Ascending aorta (tissue), 2 donors: ENCODE measurements around the gene MARK2. TPM values are rescaled to one million over a fixed set of nuclear protein-coding genes. Genes with fewer than 3 reads are reported as not detected.

Experiments
- DNase-seq, 2 donors: peaks; one replicate each; pipeline ENCODE4 v3.0.0-alpha.2; 2019; ENCODE audit warnings: low spot score in 2 of 2
- H3K27ac ChIP-seq, 2 donors: fragments of 200-600 bp; sonication (generic); one replicate each; pipeline ENCODE4 v1.5.1; 2016 to 2017; ENCODE audit warnings: mild to moderate bottlenecking in 1 of 2
- H3K27me3 ChIP-seq: fragments of 200-600 bp; sonication (generic); one replicate; pipeline ENCODE4 v1.5.1; 2017
- H3K36me3 ChIP-seq, 2 donors: fragments of 200-600 bp; sonication (generic); one replicate each; pipeline ENCODE4 v1.5.1; 2016
- H3K4me1 ChIP-seq, 2 donors: fragments of 200-600 bp; sonication (generic); one replicate each; pipeline ENCODE4 v1.5.1; 2016 to 2017; ENCODE audit warnings: mild to moderate bottlenecking in 1 of 2
- H3K4me3 ChIP-seq, 2 donors: fragments of 200-600 bp; sonication (generic); one replicate each; pipeline ENCODE4 v1.5.1; 2016 to 2017; ENCODE audit warnings: mild to moderate bottlenecking in 1 of 2
- H3K9me3 ChIP-seq, 2 donors: fragments of 200-600 bp; sonication (generic); one replicate each; pipeline ENCODE4 v1.5.1; 2016
- intact Hi-C: fragments of 100-400 bp; cut with DNase I; formaldehyde crosslinking; loops from one replicate; pipeline ENCODE4 v1.15.1; 2023
- total RNA-seq: library from RNA; depleted of rRNA; stranded (reverse); fragments of >200 nt; gene quantifications from one replicate; pipeline ENCODE4 v1.1.0, GENCODE V29; 2016
- TF ChIP-seq, protein P1 (sequence below), 3 experiments: fragments of 200-600 bp in 2 of 3; fragments of 450-650 bp in 1 of 3; sonication (generic) in 2 of 3; IDR thresholded peaks; one replicate each; pipeline ENCODE4 v1.5.1; 2016 to 2019; ENCODE audit warnings: antibody characterized with exemption in 3 of 3, mild to moderate bottlenecking in 1 of 3, moderate library complexity in 1 of 3

Gene MARK2
- total RNA-seq, 1 donor from 2014 or later: 45.7 TPM

DNA sequence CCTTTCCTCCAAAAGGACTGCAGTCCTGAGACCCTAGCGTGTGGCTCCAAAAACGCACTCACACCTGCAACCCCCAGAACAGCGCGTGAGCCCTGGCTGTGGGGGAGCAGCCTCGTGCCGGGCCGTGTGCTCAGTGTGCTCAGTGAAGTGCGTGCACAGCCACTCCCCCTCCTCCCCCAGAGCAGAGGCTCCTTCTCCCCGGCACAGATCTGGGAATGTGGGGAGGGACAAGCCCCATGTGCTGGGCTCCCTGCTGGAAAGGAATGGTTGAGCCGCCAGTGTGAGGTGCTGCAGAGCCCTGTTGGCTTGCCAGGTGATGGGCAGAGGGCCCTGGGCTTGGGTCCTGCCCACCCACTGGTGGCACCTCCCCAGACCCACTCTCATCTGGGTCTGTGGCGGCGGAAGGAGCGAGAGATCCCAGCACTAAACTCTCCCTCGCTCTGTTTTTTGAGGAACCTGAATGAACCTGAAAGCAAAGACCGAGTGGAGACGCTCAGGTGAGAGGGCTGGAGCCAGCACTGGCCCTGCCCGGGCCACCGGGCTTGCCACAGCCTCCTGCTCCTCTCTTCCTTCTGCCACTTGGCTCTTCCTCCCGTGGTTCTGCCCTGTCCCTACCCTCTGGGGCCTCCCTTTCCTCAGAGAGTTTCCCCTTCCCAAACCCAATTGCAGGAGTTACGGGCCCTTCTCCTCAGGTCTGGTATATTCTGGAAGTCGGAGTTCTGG is 69.1 kb downstream of the MARK2 start:
- peaks cover 50 to 55% of the 10 kb centered on the region in 2 donors for H3K36me3 ChIP-seq
- no peak overlapping the region for H3K4me3 ChIP-seq
- no peaks in the 10 kb centered on the region for H3K9me3 ChIP-seq
- intact Hi-C loops: no loop called here
- TF ChIP-seq, protein P1, sequence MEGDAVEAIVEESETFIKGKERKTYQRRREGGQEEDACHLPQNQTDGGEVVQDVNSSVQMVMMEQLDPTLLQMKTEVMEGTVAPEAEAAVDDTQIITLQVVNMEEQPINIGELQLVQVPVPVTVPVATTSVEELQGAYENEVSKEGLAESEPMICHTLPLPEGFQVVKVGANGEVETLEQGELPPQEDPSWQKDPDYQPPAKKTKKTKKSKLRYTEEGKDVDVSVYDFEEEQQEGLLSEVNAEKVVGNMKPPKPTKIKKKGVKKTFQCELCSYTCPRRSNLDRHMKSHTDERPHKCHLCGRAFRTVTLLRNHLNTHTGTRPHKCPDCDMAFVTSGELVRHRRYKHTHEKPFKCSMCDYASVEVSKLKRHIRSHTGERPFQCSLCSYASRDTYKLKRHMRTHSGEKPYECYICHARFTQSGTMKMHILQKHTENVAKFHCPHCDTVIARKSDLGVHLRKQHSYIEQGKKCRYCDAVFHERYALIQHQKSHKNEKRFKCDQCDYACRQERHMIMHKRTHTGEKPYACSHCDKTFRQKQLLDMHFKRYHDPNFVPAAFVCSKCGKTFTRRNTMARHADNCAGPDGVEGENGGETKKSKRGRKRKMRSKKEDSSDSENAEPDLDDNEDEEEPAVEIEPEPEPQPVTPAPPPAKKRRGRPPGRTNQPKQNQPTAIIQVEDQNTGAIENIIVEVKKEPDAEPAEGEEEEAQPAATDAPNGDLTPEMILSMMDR (IDR thresholded peaks at IDR 0.05): no peak
- H3K4me1 ChIP-seq: peaks cover 4 to 22% of the 10 kb centered on the region in 2 donors
- no peak for DNase-seq
- peak overlapping the region; percentile 5 to 6 for H3K27ac ChIP-seq
- H3K27me3 ChIP-seq: no peaks in the 10 kb centered on the region

GRCh38 chr11:63908631-63909401 is 69.9 kb downstream of the MARK2 start:
- TF ChIP-seq, protein P1 (IDR thresholded peaks at IDR 0.05): no peak

DNA sequence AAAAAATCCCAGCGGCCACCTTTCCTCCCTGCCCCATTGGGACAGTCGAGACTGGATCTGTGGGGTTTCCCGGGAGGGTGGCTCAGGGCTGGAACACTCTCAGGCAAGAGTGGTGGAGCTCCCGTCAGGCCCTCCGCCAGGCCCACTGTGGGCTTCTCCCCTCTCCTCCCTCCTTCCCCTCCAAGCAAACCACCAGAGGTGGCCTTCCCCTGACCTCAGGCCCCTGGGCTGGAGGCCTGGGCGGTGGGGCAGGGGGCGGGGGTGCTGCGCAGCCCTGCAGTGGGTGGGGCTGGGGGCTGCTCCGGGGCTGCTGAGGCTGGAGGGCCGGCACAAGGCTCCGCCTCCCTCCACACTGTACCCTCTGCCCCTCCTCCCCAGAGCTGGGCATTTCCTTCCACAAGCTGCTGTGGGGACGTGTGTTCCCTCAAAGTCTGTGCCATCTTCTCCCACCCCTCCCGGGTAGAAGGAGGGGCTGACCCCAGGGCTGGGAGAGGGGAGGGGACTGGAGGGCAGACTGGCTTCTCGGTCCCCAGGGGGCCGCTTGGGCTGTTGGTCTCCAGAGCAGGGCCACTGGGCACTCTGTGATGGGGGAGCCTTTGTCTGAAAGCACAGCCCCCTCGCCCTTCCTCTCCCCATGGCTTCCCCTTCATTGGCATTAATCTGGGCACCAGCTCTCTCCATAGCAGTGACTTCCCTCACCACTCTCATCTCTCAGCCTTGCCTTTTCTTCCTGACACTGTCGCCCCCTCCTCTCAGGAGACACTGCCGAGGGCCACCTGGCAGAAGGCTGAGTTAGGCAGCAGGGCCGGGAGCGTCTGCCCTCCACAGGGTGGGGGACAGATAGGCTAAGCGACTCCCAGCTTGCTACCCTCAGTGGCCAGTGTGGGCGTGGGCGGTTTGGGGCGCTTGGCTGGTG is 70.9 kb downstream of the MARK2 start:
- H3K9me3 ChIP-seq: no peaks in the 10 kb centered on the region
- H3K4me1 ChIP-seq: peaks cover 4 to 22% of the 10 kb centered on the region in 2 donors
- no peaks in the 10 kb centered on the region for H3K27me3 ChIP-seq
- intact Hi-C loops: no loop called here
- peak overlapping the region; percentile 58 to 65 for H3K27ac ChIP-seq
- peaks cover 31 to 36% of the 10 kb centered on the region in 2 donors for H3K36me3 ChIP-seq
- no peak for DNase-seq
- TF ChIP-seq, protein P1 (IDR thresholded peaks at IDR 0.05): no peak
- H3K4me3 ChIP-seq: no peak overlapping the region

More at GRCh38 chr11:63908631-63909401, 69.9 kb downstream of the MARK2 start:
- H3K4me1 ChIP-seq: peaks cover 4 to 22% of the 10 kb centered on the region in 2 donors
- no peak overlapping the region for H3K4me3 ChIP-seq
- no peaks in the 10 kb centered on the region for H3K9me3 ChIP-seq
- H3K36me3 ChIP-seq: peaks cover 42 to 47% of the 10 kb centered on the region in 2 donors
- DNase-seq: no peak
- peak overlapping the region; percentile 54 to 58 for H3K27ac ChIP-seq
- H3K27me3 ChIP-seq: no peaks in the 10 kb centered on the region
- intact Hi-C loops: no loop called here

- Histone ChIP-seq H3K4me1 (peaks cover 4 to 24% of the 10 kb centered on the region in 2 donors), H3K27ac (peak overlapping the region; percentile 58 to 65)
These were observed 71.8 kb downstream of the MARK2 start for GRCh38 chr11:63910675-63911074.

GRCh38 chr11:63911440-63911839 is 72.5 kb downstream of the MARK2 start:
- no peak overlapping the region for H3K4me3 ChIP-seq
- TF ChIP-seq, protein P1 (IDR thresholded peaks at IDR 0.05): no peak
- no peaks in the 10 kb centered on the region for H3K27me3 ChIP-seq
- H3K9me3 ChIP-seq: no peaks in the 10 kb centered on the region
- DNase-seq: no peak
- peaks cover 4 to 30% of the 10 kb centered on the region in 2 donors for H3K4me1 ChIP-seq
- peak overlapping the region; percentile 58 to 65 for H3K27ac ChIP-seq
- H3K36me3 ChIP-seq: peaks cover 22 to 23% of the 10 kb centered on the region in 2 donors
- intact Hi-C loops: no loop called here

More at GRCh38 chr11:63910675-63911074, 71.8 kb downstream of the MARK2 start:
- DNase-seq: no peak
- H3K9me3 ChIP-seq: no peaks in the 10 kb centered on the region
- no peaks in the 10 kb centered on the region for H3K27me3 ChIP-seq
- TF ChIP-seq, protein P1 (IDR thresholded peaks at IDR 0.05): no peak
- H3K36me3 ChIP-seq: peaks cover 23 to 28% of the 10 kb centered on the region in 2 donors
- no peak overlapping the region for H3K4me3 ChIP-seq
- intact Hi-C loops: no loop called here
